Gastroesophageal sphincter (tissue), 4 donors: ENCODE results near the gene ITIH1. TPM values are rescaled to one million over a fixed set of nuclear protein-coding genes. Genes with fewer than 3 reads are reported as not detected.

Source experiments
- ATAC-seq: fragments of 150-250 bp; one replicate; pipeline ENCODE4 v1.9.1; 2016; ENCODE audit warnings: mild to moderate bottlenecking, moderate library complexity
- H3K27ac ChIP-seq, 4 donors: fragments of 200-600 bp; sonication (generic) in 3 of 4; 1 replicate in 3 of 4; 2 replicates in 1 of 4; pipeline ENCODE4 v1.5.1; 2016 to 2019
- H3K27me3 ChIP-seq: fragments of 200-600 bp; sonication (generic); one replicate; pipeline ENCODE4 v1.5.1; 2019
- H3K36me3 ChIP-seq, 2 donors: fragments of 200-600 bp; sonication (generic); one replicate each; pipeline ENCODE4 v1.5.1; 2019; ENCODE audit warnings: control low read depth in 1 of 2
- H3K4me1 ChIP-seq, 3 donors: fragments of 200-600 bp; sonication (generic); 1 replicate in 2 of 3; 2 replicates in 1 of 3; pipeline ENCODE4 v1.5.1; 2016 to 2019; ENCODE audit warnings: control low read depth in 2 of 3
- H3K4me3 ChIP-seq, 2 donors: fragments of 200-600 bp; sonication (generic); one replicate each; pipeline ENCODE4 v1.5.1; 2019; ENCODE audit warnings: mild to moderate bottlenecking in 1 of 2, moderate library complexity in 1 of 2
- H3K9me3 ChIP-seq, 3 donors: fragments of 200-600 bp; sonication (generic); one replicate each; pipeline ENCODE4 v1.5.1; 2017 to 2019; ENCODE audit warnings: control low read depth in 2 of 3
- EP300 ChIP-seq: sonication (generic); formaldehyde crosslinking; IDR thresholded peaks from one replicate; pipeline ENCODE4 v1.6.1; 2017; ENCODE audit warnings: antibody characterized with exemption, mild to moderate bottlenecking
- POLR2A ChIP-seq, 2 donors: fragments of 450-650 bp; IDR thresholded peaks; one replicate each; pipeline ENCODE4 v1.6.1; 2017; ENCODE audit warnings: antibody characterized with exemption in 2 of 2, mild to moderate bottlenecking in 2 of 2, moderate library complexity in 1 of 2
- POLR2AphosphoS5 ChIP-seq: sonication (generic); formaldehyde crosslinking; IDR thresholded peaks from one replicate; pipeline ENCODE4 v1.6.1; 2017; ENCODE audit warnings: antibody characterized with exemption
- WGBS, 2 donors: methylation state at CpG; one replicate each; pipeline ENCODE4 v1.1.5; 2018; ENCODE audit warnings: low coverage in 1 of 2; 5-methylcytosine and 5-hydroxymethylcytosine counted together
- total RNA-seq, 4 donors: library from RNA; depleted of rRNA; stranded (reverse); fragments of >200 nt; gene quantifications; one replicate each; pipeline ENCODE4 v1.1.0, GENCODE V29; 2016
- TF ChIP-seq, protein P1 (sequence below), 4 experiments: fragments of 200-600 bp in 2 of 4; fragments of 450-650 bp in 2 of 4; sonication (generic) in 1 of 4; IDR thresholded peaks; one replicate each; pipeline ENCODE4 v1.5.1; 2017 to 2019; ENCODE audit warnings: antibody characterized with exemption in 4 of 4, mild to moderate bottlenecking in 2 of 4, moderate library complexity in 2 of 4

Gene ITIH1
- total RNA-seq, 4 donors from 2014 or later, result not detected

DNA sequence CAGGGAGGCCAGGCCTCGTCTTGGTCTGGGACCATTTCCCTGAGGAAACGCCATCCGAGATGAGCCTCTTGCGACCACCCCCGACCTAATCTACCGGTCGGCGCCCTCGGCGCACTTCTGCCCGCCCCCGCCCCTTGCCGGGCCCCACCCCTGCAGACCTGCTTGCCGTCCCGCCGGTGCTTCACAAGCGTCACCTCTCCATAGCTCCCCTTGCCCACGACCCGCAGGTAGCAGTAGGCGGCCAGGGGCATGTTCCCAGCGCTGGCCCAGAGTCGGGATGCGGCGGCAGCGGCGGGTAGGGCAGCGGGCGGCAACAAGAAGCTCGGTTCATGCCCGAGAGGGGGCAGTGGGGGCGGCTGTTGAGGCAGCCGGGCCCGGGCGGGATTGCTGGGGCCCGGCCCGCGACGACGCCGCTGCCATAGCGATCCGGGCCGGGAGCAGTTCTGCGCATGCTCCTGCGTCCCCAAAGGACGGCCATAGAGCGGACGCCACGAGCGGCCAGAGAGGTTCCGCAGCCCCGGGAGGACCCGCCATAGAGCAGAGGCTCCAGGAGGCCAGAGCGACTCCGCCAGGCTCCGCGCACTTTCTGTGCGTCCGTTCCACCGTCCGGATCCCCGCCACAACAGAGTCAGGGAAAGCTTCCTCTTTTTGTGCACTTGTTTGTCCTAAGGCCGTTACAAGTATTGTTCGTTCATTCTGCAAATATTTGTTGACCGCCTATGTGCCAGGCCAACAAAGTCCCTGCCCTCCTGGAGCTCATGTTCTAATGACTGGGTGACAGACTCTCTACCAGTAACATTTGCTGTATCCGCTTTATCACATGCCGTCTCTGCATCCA is 6.7 kb upstream of the ITIH1 start, which contains the start of gene NEK4:
Gene NEK4 (minus strand): TSS at position 445 of the 838 bp plus-strand sequence. CDS start 194 bp downstream, at position 251.
- WGBS, 2 donors, result 0% methylated on average over 7 to 20 of the region's 67 CpGs
- H3K4me3 ChIP-seq, result peak within 1 kb of the TSS; percentile 75 to 97
- H3K27ac ChIP-seq, result peak within 1 kb of the TSS; percentile 39 to 83 (median 78)
- ATAC-seq, result peak; percentile 99
- H3K9me3 ChIP-seq, result no peaks in the 10 kb centered on the region
- no peak for TF ChIP-seq EP300
- TF ChIP-seq POLR2AphosphoS5, result peak; percentile 48
- TF ChIP-seq, protein P1, sequence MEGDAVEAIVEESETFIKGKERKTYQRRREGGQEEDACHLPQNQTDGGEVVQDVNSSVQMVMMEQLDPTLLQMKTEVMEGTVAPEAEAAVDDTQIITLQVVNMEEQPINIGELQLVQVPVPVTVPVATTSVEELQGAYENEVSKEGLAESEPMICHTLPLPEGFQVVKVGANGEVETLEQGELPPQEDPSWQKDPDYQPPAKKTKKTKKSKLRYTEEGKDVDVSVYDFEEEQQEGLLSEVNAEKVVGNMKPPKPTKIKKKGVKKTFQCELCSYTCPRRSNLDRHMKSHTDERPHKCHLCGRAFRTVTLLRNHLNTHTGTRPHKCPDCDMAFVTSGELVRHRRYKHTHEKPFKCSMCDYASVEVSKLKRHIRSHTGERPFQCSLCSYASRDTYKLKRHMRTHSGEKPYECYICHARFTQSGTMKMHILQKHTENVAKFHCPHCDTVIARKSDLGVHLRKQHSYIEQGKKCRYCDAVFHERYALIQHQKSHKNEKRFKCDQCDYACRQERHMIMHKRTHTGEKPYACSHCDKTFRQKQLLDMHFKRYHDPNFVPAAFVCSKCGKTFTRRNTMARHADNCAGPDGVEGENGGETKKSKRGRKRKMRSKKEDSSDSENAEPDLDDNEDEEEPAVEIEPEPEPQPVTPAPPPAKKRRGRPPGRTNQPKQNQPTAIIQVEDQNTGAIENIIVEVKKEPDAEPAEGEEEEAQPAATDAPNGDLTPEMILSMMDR (IDR thresholded peaks at IDR 0.05), result peak in 2 of 4 experiments; percentile 6 to 34
- TF ChIP-seq POLR2A (IDR thresholded peaks at IDR 0.05), result peak; percentile 58 to 61
- H3K36me3 ChIP-seq, result peaks cover 0 to 27% of the 10 kb centered on the region in 2 donors
- H3K27me3 ChIP-seq, result no peaks in the 10 kb centered on the region
- H3K4me1 ChIP-seq, result peaks cover 0 to 24% (median 6%) of the 10 kb centered on the region in 3 donors

GRCh38 chr3:52771334-52771681 is 6.1 kb upstream of the ITIH1 start:
- peak overlapping the region; percentile 75 to 97 for H3K4me3 ChIP-seq
- TF ChIP-seq POLR2AphosphoS5, result no peak
- no peak for TF ChIP-seq POLR2A (IDR thresholded peaks at IDR 0.05)
- TF ChIP-seq, protein P1 (IDR thresholded peaks at IDR 0.05), result no peak
- no peak for TF ChIP-seq EP300
- no peak for ATAC-seq
- no peaks in the 10 kb centered on the region for H3K9me3 ChIP-seq
- H3K36me3 ChIP-seq, result peaks cover 0 to 21% of the 10 kb centered on the region in 2 donors
- H3K27me3 ChIP-seq, result no peaks in the 10 kb centered on the region
- WGBS, 2 donors, result 38 to 42% methylated on average over 3 to 4 of the region's 5 CpGs
- H3K27ac ChIP-seq, result peak overlapping the region; percentile 29 to 83 (median 78)
- H3K4me1 ChIP-seq, result peaks cover 0 to 24% (median 6%) of the 10 kb centered on the region in 3 donors

DNA sequence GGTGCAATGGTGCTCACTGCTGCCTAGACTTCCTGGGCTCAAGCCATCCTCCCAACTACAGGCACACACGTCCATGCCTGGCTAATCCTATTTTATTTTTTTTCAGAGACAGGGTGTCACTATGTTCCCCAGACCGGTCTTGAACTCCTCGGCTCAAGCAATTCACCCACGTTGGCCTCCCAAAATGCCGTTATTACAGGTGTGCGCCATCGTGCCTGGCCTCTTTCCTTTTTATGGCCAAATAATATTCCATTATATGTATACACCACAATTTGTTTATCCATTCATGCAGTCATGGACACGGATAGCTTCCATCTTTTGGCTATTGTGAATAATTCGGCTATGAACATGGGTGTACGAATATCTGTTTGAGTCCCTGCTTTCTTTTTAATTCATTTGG is 5.7 kb upstream of the ITIH1 start:
- Histone ChIP-seq H3K27me3 (no peaks in the 10 kb centered on the region), H3K9me3 (no peaks in the 10 kb centered on the region), H3K4me1 (peaks cover 0 to 24% (median 6%) of the 10 kb centered on the region in 3 donors), H3K4me3 (no peak overlapping the region), H3K36me3 (peaks cover 0 to 18% of the 10 kb centered on the region in 2 donors), H3K27ac (peak overlapping the region in 3 of 4 donors; percentile 29 to 83 (median 81))
- no peak for TF ChIP-seq POLR2AphosphoS5
- TF ChIP-seq, protein P1 (IDR thresholded peaks at IDR 0.05), result no peak
- no peak for TF ChIP-seq EP300
- no peak for TF ChIP-seq POLR2A (IDR thresholded peaks at IDR 0.05)
- 82 to 90% methylated on average over 10 of the region's 10 CpGs for WGBS, 2 donors
- no peak for ATAC-seq

GRCh38 chr3:52773361-52774065 is 3.9 kb upstream of the ITIH1 start:
- Histone ChIP-seq H3K9me3 (no peaks in the 10 kb centered on the region), H3K27me3 (no peaks in the 10 kb centered on the region), H3K4me1 (peaks cover 0 to 24% (median 6%) of the 10 kb centered on the region in 3 donors), H3K4me3 (no peak overlapping the region), H3K27ac (no peak overlapping the region), H3K36me3 (no peaks in the 10 kb centered on the region)
- no peak for TF ChIP-seq EP300
- no peak for TF ChIP-seq POLR2A (IDR thresholded peaks at IDR 0.05)
- TF ChIP-seq POLR2AphosphoS5, result no peak
- TF ChIP-seq, protein P1 (IDR thresholded peaks at IDR 0.05), result no peak
- no peak for ATAC-seq
- 66 to 85% methylated on average over 5 to 12 of the region's 13 CpGs for WGBS, 2 donors
